ENCODE results near the gene CHPF2.

DNA sequence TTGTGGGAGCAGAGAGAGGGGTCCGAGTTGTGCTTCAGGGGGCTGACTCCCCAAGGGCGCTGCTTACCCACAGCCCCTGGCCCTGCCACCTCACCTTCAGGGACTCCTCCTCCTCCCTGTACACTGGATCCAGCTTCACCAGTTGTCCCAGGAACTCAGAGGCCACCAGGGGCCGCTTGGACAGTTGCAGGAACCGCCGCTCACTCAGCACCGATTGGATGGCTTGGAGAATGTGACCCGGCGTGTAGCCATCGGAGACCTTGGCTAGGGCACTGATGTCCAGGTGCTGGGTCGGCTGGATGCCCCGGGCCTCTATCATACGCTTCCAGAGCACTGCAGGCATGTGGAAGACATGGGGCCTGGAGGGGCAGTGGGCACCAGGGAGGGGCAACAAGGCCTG, 40.7 kb upstream of the CHPF2 start:
- TF ChIP-seq, protein P1, sequence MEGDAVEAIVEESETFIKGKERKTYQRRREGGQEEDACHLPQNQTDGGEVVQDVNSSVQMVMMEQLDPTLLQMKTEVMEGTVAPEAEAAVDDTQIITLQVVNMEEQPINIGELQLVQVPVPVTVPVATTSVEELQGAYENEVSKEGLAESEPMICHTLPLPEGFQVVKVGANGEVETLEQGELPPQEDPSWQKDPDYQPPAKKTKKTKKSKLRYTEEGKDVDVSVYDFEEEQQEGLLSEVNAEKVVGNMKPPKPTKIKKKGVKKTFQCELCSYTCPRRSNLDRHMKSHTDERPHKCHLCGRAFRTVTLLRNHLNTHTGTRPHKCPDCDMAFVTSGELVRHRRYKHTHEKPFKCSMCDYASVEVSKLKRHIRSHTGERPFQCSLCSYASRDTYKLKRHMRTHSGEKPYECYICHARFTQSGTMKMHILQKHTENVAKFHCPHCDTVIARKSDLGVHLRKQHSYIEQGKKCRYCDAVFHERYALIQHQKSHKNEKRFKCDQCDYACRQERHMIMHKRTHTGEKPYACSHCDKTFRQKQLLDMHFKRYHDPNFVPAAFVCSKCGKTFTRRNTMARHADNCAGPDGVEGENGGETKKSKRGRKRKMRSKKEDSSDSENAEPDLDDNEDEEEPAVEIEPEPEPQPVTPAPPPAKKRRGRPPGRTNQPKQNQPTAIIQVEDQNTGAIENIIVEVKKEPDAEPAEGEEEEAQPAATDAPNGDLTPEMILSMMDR (IDR thresholded peaks at IDR 0.05): no peak
- no peak for TF ChIP-seq EP300 (IDR thresholded peaks at IDR 0.05)

All from tibial nerve (tissue), 4 donors.